ENCODE data around the gene VIL1.

DNA sequence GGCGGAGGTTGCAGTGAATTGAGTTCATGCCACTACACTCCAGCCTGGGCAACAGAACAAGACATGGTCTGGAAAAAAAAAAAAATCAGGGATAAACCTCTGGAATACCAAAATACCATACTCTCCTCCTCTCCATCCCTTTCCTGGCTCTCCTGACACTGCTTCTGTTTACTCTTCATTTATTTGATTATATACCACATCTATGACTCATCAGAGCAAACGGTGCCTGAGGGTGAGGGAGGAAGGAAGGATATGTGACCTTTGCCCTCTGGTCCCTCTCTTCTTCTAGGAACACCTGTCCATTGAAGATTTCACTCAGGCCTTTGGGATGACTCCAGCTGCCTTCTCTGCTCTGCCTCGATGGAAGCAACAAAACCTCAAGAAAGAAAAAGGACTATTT lies 30.0 kb downstream of the VIL1 start:
- TF ChIP-seq, protein P1, sequence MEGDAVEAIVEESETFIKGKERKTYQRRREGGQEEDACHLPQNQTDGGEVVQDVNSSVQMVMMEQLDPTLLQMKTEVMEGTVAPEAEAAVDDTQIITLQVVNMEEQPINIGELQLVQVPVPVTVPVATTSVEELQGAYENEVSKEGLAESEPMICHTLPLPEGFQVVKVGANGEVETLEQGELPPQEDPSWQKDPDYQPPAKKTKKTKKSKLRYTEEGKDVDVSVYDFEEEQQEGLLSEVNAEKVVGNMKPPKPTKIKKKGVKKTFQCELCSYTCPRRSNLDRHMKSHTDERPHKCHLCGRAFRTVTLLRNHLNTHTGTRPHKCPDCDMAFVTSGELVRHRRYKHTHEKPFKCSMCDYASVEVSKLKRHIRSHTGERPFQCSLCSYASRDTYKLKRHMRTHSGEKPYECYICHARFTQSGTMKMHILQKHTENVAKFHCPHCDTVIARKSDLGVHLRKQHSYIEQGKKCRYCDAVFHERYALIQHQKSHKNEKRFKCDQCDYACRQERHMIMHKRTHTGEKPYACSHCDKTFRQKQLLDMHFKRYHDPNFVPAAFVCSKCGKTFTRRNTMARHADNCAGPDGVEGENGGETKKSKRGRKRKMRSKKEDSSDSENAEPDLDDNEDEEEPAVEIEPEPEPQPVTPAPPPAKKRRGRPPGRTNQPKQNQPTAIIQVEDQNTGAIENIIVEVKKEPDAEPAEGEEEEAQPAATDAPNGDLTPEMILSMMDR (IDR thresholded peaks at IDR 0.05; ENCODE audit: insufficient read depth, low read depth, low read length) = no peak
- no peak for TF ChIP-seq EZH2 (IDR thresholded peaks at IDR 0.05; ENCODE audit: insufficient read depth, low read length)

Data from astrocyte (in vitro differentiated cells and primary cell).